ENCODE data around the gene DNAH11. TPM values are rescaled to one million over a fixed set of nuclear protein-coding genes. Genes with fewer than 3 reads are reported as not detected.

Gene DNAH11
- total and polyA plus RNA-seq, 2 of the 8 experiments (the other 6 are each of a cell fraction or from before 2014, with no cell fraction given): 1.8 to 4.9 TPM

- Histone ChIP-seq H3K18ac (ENCODE audit: extremely low read depth, low read length) (no peak overlapping the region), H3K23ac (ENCODE audit: insufficient read length) (no peak overlapping the region), H3K36me3 (ENCODE audit: control insufficient read depth in 2 of 4, insufficient read depth in 4 of 4, low read length in 3 of 4) (no peaks in the 10 kb centered on the region; a peak in 1 of 8 replicates), H3K9ac (replicated peaks in 1 of 4; ENCODE audit: extremely low read depth in 1 of 4, low read depth in 3 of 4, low read length in 3 of 4) (no peak overlapping the region), H3K4me2 (ENCODE audit: insufficient read depth in 1 of 2, low read depth in 2 of 2, low read length in 2 of 2) (no peak overlapping the region), H3K79me2 (ENCODE audit: control insufficient read depth in 1 of 2, insufficient read depth in 2 of 2, low read length in 2 of 2) (no peaks in the 10 kb centered on the region), H3K4ac (replicated peaks; ENCODE audit: insufficient read length, low read depth, low read length) (no peak overlapping the region), H3K9me3 (ENCODE audit: insufficient read depth in 2 of 2, low read depth in 1 of 2, low read length in 1 of 2) (no peaks in the 10 kb centered on the region), H2BK20ac (ENCODE audit: low read length) (no peak overlapping the region), H4K5ac (ENCODE audit: insufficient read length, low read depth, low read length) (no peak overlapping the region), H3K27me3 (replicated peaks in 1 of 4; ENCODE audit: control insufficient read depth in 3 of 4, extremely low read depth in 1 of 4, insufficient read depth in 3 of 4, low read length in 3 of 4) (no peaks in the 10 kb centered on the region), H2BK120ac (replicated peaks; ENCODE audit: low read depth, low read length) (no peak overlapping the region), H3K56ac (replicated peaks; ENCODE audit: insufficient read length, low read depth, low read length) (no peak overlapping the region), H3K23me2 (ENCODE audit: low read depth, low read length) (no peaks in the 10 kb centered on the region), H2BK15ac (ENCODE audit: low read length) (no peak overlapping the region), H4K8ac (ENCODE audit: extremely low read depth, insufficient read depth, low read length) (no peak overlapping the region), H2AFZ (ENCODE audit: low read length) (no peak overlapping the region), H4K91ac (replicated peaks; ENCODE audit: insufficient read length, low read length) (no peak overlapping the region), H3K4me3 (ENCODE audit: extremely low read depth in 1 of 4, insufficient read depth in 2 of 4, low read depth in 3 of 4, low read length in 4 of 4) (no peak overlapping the region), H4K20me1 (replicated peaks in 1 of 2; ENCODE audit: control insufficient read depth in 1 of 2, insufficient read depth in 2 of 2, low read length in 2 of 2) (no peaks in the 10 kb centered on the region), H3K14ac (ENCODE audit: insufficient read length) (no peak overlapping the region), H2BK5ac (ENCODE audit: low read depth, low read length) (no peak overlapping the region), H3K27ac (ENCODE audit: low read depth, low read length) (no peak overlapping the region), H2BK12ac (ENCODE audit: low read depth, low read length) (no peak overlapping the region), H3K4me1 (replicated peaks in 1 of 4; ENCODE audit: control insufficient read depth in 3 of 4, insufficient read depth in 4 of 4, low read length in 3 of 4) (peaks cover 0 to 3% (median 1%) of the 10 kb centered on the region in 4 experiments; a peak in 3 of 7 replicates), H2AK5ac (ENCODE audit: low read depth, low read length) (no peak overlapping the region), H3K79me1 (ENCODE audit: low read depth, low read length) (no peaks in the 10 kb centered on the region)
- 96% methylated on average over 3 of the region's 3 CpGs; no CpG with 5 or more reads in 1 of the 2 experiments for WGBS, 2 experiments (ENCODE audit: extremely low coverage in 1 of 2, insufficient coverage in 1 of 2, insufficient read length in 1 of 2, insufficient replicate concordance in 2 of 2, low coverage in 1 of 2, low lambda C conversion rate in 2 of 2, missing lambda C conversion rate in 1 of 2)
- FAIRE-seq (no peak), DNase-seq (ENCODE audit: low read depth in 1 of 2, low spot score in 2 of 2) (no peak)
- ChIA-PET CTCF (ENCODE audit: partially characterized antibody) (interaction anchor here (0.7 kb wide), 1 partner anchor 21 kb away, joined by 3 read pairs; no protein-coding TSS in a partner anchor), POLR2A (ENCODE audit: partially characterized antibody) (no interaction called here)
- TF ChIP-seq POLR2A (IDR thresholded peaks at IDR 0.05; ENCODE audit: control extremely low read depth in 1 of 2, low read depth in 2 of 2, low read length in 2 of 2) (no peak), EZH2 (IDR thresholded peaks at IDR 0.05; ENCODE audit: low read depth, low read length, severe bottlenecking) (no peak), SP1 (IDR thresholded peaks at IDR 0.05; ENCODE audit: low read depth, low read length) (no peak), USF2 (IDR thresholded peaks at IDR 0.05; ENCODE audit: low read length) (no peak), SUZ12 (IDR thresholded peaks at IDR 0.05; ENCODE audit: low read length) (no peak), TEAD4 (IDR thresholded peaks at IDR 0.05; ENCODE audit: low read depth, low read length) (no peak), SIRT6 (IDR thresholded peaks at IDR 0.05; ENCODE audit: low read length) (no peak), RAD21 (IDR thresholded peaks at IDR 0.05 in 1 of 2, conservative IDR thresholded peaks at IDR 0.05 in 1 of 2; ENCODE audit: low read depth in 2 of 2, low read length in 2 of 2) (no peak), SP4 (IDR thresholded peaks at IDR 0.05; ENCODE audit: low read length) (no peak), TAF7 (optimal IDR thresholded peaks at IDR 0.05; ENCODE audit: borderline replicate concordance, low read depth, low read length) (no peak), BCL11A (IDR thresholded peaks at IDR 0.05; ENCODE audit: low read depth in 2 of 2, low read length in 2 of 2) (no peak), CBX5 (IDR thresholded peaks at IDR 0.05; ENCODE audit: low read depth, low read length) (no peak), TCF12 (IDR thresholded peaks at IDR 0.05; ENCODE audit: low read depth, low read length) (no peak)
Observed at GRCh38 chr7:21639206-21639868, 96.5 kb downstream of the DNAH11 start.
